SK-N-SH treated with all-trans-retinoic acid at 6 μM for 48 hours (cell line): ENCODE data around the gene ZNF236.

Experiments
- CREB5 ChIP-seq: fragments of 250-450 bp; sonication (Bioruptor Pico); IDR thresholded peaks from 2 replicates; pipeline ENCODE4 v1.5.1; 2020; ENCODE audit warnings: low read depth, mild to moderate bottlenecking, moderate library complexity
- ESRRG ChIP-seq: fragments of 250-450 bp; sonication (Bioruptor Pico); IDR thresholded peaks from 2 replicates; pipeline ENCODE4 v1.6.1; 2021; ENCODE audit warnings: mild to moderate bottlenecking
- ISL1 ChIP-seq: fragments of 250-450 bp; sonication (Bioruptor Pico); IDR thresholded peaks from 2 replicates; pipeline ENCODE4 v2.1.2; 2022; ENCODE audit warnings: mild to moderate bottlenecking, moderate library complexity
- OSR1 ChIP-seq: fragments of 250-450 bp; sonication (Bioruptor Pico); IDR thresholded peaks from 2 replicates; pipeline ENCODE4 v1.8.0; 2022; ENCODE audit warnings: moderate library complexity, mild to moderate bottlenecking, inconsistent platforms
- PATZ1 ChIP-seq: fragments of 250-450 bp; sonication (Bioruptor Pico); IDR thresholded peaks from 2 replicates; pipeline ENCODE4 v1.8.0; 2020; ENCODE audit warnings: mild to moderate bottlenecking, moderate library complexity, borderline replicate concordance
- PPARA ChIP-seq: fragments of 250-450 bp; sonication (Bioruptor Pico); IDR thresholded peaks from 2 replicates; pipeline ENCODE4 v1.5.0; 2020; ENCODE audit warnings: mild to moderate bottlenecking, borderline replicate concordance
- ZFP3 ChIP-seq: fragments of 250-450 bp; sonication (Bioruptor Pico); IDR thresholded peaks from 2 replicates; pipeline ENCODE4 v1.5.0; 2020; ENCODE audit warnings: mild to moderate bottlenecking, moderate library complexity
- ZNF70 ChIP-seq: fragments of 450-650 bp; formaldehyde crosslinking; IDR thresholded peaks from 2 replicates; pipeline ENCODE4 v1.5.0; 2020; ENCODE audit warnings: mild to moderate bottlenecking, moderate library complexity

- no peak for TF ChIP-seq PATZ1 (CRISPR knock-in tag)
- TF ChIP-seq ZFP3 (CRISPR knock-in tag) = no peak
- no peak for TF ChIP-seq ZNF70
- no peak for TF ChIP-seq ISL1
- no peak for TF ChIP-seq CREB5
- TF ChIP-seq ESRRG (CRISPR knock-in tag) = no peak
- TF ChIP-seq PPARA (CRISPR knock-in tag) = no peak
- no peak for TF ChIP-seq OSR1 (CRISPR knock-in tag)
These were observed 25.6 kb downstream of the ZNF236 start for GRCh38 chr18:76847916-76848315.
